Activated CD8-positive, alpha-beta memory T cell treated with anti-CD3 and anti-CD28 coated beads for 36 hours (primary cell): ENCODE results near the gene TMCO5A. TPM values are rescaled to one million over a fixed set of nuclear protein-coding genes. Genes with fewer than 3 reads are reported as not detected.
"Not testable (repeated sequence)": the region's sequence is repeated elsewhere in the genome, so short reads cannot be mapped to it uniquely, and the experiment has no call there.

Experiments used
- CTCF ChIA-PET: fragments of 350-600 bp; sonication (Branson Sonifier 250); formaldehyde crosslinking; loops from one replicate; lab custom pipeline; 2021; ENCODE audit warnings: antibody characterized with exemption; lab: Charles Lee
- POLR2A ChIA-PET: fragments of 350-600 bp; sonication (Branson Sonifier 250); formaldehyde crosslinking; loops from one replicate; lab custom pipeline; 2021; ENCODE audit warnings: antibody characterized with exemption; lab: Charles Lee
- total RNA-seq, 2 experiments: library from RNA; stranded (reverse); gene quantifications; one replicate each; pipeline ENCODE4 v1.2.3, GENCODE V29; 2021

TMCO5A gene
- total RNA-seq, 2 experiments from 2014 or later = not detected

DNA sequence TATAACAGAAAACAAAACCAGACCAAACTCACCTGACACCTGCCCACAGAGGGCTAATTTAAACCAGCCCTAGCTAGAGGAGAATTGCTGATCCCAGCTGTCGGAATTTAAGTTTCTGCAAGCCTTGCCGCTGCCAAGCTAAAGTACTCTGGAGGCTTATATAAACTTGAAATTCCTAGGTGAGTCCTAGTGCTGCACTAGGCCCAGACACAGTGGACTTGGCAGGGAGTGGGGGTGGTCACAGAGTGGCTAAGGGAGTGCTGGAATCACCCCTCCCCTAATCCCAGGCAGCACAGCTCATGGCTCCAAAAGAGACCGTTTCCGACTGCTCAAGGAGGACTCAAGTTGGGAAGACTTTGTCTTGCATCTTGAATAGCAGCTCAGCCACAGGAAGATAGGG lies 17.6 kb downstream of the TMCO5A start:
- ChIA-PET CTCF (no interaction called here), POLR2A (no interaction called here)

DNA sequence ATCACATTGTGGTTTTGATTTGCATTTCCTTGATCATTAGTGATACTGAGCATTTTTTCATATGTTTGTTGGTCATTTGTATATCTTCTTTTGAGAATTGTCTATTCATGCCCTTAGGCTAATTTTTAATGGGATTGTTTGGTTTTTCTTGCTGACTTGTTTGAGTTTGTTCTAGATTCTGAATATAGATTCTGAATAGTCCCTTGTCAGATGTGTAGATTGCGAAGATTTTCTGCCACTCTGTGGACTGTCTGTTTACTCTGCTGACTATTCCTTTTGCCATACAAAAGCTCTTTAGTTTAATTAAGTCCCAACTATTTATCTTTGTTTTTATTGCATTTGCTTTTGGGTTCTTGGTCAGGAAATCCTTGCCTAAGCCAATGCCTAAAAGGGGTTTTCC lies 26.3 kb downstream of the TMCO5A start:
- POLR2A ChIA-PET, CTCF ChIA-PET: not testable (repeated sequence)

DNA sequence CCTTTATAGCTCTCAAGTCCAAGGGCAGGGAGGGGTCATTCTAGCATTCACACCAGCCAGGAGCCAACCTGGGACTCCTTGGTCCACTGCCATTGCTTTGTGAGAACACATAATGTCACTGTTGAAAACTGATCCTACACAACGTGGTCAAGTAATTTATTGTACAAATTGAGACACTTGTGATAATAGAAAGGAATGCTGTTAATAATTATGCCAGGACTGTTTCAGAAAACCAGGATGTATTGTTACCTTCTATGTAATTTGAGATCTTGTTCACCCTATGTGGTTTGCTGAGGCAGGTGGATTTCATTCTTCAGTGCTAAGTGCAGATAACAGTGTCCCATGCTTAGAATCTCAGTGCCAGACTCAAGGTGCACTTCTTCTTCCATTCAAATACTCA lies 33.3 kb downstream of the TMCO5A start:
- POLR2A ChIA-PET = no interaction called here
- CTCF ChIA-PET = no interaction called here

DNA sequence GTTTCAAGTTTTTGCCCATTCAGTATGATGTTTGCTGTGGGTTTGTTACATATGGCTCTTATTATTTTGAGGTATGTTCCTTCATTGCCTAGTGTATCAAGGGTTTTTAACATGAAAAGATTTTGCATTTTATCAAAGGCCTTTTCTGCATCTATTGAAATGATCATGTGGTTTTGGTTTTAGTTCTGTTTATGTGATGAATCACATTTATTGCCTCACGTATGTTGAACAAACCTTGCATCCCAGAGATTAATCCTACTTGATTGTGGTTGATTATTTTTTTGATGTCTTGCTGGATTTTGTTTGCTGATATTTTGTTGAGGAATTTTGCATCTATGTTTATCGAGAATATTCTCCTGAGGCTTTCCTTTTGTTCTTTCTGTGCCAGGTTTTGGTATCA lies 39.4 kb downstream of the TMCO5A start:
- CTCF ChIA-PET = no interaction called here
- POLR2A ChIA-PET = no interaction called here

DNA sequence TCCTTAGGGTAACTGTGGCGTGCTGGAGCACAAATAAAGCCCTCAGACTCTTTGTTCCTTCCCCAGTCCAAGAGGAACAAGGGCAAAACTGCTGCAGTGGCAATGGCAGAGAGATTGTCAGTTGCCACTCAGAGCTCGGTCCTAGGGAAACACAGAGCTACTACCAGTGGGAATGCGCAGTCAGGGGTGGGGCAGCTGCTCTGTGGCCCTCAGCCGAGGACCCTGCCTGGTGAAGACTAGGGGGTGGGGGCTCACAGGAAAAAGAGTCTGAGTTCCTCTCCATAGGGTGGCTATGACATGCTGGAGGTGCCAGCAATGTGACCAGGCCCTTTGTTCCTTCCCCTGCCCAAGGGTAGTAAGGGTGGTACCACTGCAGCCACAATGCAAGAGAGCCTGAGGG lies 43.8 kb downstream of the TMCO5A start:
- ChIA-PET POLR2A (no interaction called here), CTCF (interaction anchor here (1.1 kb wide), 1 partner anchor 17 kb away, joined by 3 read pairs; no protein-coding TSS in a partner anchor)

DNA sequence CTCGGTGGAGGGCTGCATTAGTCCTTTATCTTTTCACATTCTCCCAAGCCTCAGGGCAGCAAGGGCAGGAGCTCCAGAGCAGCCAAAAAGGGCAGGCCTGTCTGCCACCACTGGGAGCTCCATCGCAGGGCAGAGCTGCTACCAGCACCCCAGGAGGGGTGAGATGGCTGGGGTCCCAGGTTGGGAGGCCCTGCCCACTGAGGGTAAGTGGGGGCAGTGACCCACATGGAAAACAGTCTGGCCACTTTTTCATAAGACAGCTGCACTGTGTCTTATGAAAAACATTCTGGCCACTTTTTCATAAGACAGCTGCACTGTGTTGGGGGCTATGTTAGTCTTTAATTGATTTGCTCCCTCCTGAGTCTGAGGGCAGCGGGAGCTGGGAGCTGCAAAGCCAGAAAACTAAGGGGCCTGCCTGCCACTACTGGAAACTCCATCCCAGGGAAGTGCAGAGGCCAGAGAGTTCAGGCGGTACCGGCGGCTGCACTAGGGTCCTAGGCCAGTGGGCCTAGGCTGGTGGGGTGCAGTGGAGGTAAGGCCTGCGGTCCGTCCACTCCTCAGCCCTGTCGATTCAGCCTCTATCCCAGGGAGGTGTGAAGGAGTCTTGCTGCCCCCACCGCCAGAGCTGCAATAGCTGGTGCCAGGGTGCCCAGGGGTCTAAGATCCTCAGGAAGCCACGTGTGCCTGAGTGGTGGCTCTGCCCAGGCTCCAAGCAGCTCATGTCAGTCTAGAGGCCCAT lies 45.4 kb downstream of the TMCO5A start:
- CTCF ChIA-PET = no interaction called here
- POLR2A ChIA-PET = no interaction called here

DNA sequence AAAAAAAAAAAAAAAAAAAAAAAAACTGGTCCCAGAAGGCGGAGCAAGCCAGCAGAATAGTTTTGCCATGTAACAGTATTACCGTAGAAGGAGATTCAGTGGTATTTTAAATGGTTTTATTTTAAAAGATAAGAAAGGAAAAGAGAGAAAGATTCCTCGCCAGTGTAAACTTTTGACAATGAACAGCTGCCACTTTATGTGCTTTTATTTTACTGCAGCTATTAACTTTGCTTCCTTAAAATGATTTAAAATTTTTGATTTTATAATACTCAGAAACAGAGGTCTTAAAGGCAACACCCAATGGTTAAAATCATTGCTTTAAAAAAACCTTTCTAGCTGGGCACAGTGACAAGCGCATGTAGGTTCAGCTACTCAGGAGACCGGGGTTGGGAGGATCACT lies 46.8 kb downstream of the TMCO5A start:
- POLR2A ChIA-PET = no interaction called here
- CTCF ChIA-PET = interaction anchor here (1.0 kb wide), 1 partner anchor 10 kb away, joined by 3 read pairs; no protein-coding TSS in a partner anchor

DNA sequence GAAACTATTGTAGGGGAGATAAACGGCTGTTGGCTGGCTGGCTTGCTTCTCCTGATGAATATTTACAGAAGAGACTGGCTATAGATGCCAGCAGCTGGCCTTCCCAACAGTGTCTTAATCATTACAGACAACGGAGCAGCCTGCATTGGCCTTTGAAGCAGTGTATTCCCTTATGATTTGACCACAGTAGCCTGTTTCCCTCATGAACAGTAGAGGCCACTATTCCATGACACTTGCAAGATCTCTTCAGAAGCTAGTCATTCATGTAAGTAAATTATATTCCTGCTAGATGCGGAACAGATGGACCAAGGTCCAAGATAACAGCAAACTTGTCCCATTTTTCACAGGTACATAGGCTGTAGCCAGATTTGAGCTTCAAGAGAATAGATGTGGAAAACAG lies 47.3 kb downstream of the TMCO5A start:
- CTCF ChIA-PET = interaction anchor here (1.0 kb wide), 1 partner anchor 9 kb away, joined by 3 read pairs; no protein-coding TSS in a partner anchor
- POLR2A ChIA-PET = no interaction called here

DNA sequence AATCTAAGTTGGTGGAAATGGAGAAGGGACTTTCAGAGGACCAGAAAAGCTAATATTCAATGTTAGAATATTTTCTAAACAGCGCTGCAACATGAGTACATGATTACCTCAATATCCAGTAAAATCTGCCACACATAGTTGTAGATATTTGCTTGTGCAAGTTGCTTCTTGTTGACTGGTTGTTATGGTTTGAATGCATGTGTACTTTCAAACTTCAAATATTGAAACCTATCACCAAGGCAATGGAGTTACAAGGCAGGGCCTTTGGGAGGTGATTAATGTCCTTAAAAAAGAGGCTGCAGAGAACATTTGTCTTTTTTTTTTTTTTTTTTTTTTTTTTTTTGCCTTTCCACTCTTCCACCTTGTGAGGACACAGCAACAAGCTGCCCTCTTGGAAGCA lies 49.9 kb downstream of the TMCO5A start:
- ChIA-PET POLR2A (no interaction called here), CTCF (no interaction called here)

DNA sequence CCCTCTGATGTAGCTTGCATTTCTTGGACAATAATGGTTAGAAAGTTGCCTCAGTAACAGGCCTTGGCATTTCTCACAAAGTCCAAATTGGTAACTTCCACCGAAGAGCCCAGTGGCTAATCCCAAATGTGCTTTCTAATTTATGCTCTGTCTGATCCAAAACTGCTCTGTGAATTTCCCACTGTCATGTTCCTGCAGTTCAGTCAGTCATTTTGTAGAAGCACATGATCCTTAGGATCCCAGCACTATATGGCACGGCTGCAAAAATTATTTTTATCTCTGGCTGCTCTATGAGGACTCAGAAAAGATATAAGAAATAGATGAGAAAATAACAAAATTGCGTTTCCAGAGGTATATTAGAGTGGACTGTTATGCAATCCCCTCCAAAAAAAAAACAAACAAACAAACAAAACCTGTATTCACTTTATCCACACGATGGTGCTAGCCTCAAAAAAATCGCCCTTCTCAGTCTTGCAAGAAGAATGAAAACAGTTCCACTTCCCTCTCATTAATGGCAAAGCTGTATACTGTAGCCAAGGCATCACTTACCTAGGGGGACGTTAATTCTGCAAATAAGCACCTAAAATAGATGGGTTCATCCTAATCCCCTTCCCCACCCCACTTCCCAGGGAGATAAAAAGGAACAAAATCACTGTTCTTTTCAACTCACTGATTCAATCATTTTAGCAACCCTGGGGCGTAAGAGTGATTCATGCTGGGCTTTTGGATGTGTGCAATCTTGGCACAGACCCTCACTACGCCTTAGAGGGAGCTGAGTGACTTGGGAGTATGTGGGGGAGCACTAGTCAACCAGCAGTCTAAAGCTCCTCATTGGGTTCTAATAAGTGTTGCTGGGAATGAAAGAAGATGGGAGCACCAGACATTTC lies 61.3 kb downstream of the TMCO5A start:
- POLR2A ChIA-PET = no interaction called here

More for the DNA sequence above, 61.3 kb downstream of the TMCO5A start:
- CTCF ChIA-PET = interaction anchor here (0.9 to 1.7 kb wide), 4 partner anchors 9 to 359 kb away, joined by 3 to 4 read pairs (median 4); no protein-coding TSS in a partner anchor
